NCI-H510A (cell line): ENCODE results near the gene FAM187B.

Experiments
- DNase-seq: peaks from one replicate; lab custom pipeline; 2025; lab: John Stamatoyannopoulos, UW

Gene FAM187B

GRCh38 chr19:35178701-35179100 lies 49.8 kb downstream of the FAM187B start:
- DNase-seq: no peak

GRCh38 chr19:35177377-35178274 lies 50.9 kb downstream of the FAM187B start:
- DNase-seq: no peak

- no peak for DNase-seq
These were observed 52.4 kb downstream of the FAM187B start for GRCh38 chr19:35176181-35176570.
